Measurements from ENCODE around the gene PARP1.

The PARP1 gene

DNA sequence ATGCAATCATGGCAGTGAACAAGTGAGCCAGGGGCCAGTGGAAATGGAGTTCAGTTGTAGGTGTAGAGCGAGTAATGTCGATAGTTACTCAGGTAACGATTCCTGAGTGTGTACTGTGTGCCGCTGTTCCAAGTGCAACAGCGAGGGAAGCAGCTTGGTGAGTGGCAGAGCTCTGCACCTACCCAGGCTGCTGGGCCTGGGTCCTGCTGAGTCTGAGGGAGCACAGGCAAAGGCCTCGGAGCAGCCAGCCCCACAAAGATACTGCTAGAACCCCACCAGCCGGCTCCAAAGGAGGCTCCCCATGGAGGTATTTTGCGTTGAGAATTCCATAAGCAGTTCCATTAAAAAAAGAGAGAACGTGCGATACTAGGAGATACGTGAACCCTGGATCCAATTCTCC lies 23.2 kb downstream of the PARP1 start:
- Histone ChIP-seq H3K27ac (ENCODE audit: low read length) (no peak overlapping the region), H3K9me3 (ENCODE audit: control insufficient read depth, low read depth, low read length) (no peaks in the 10 kb centered on the region), H3K36me3 (ENCODE audit: control insufficient read depth, low read depth, low read length) (peaks cover 100% of the 10 kb centered on the region), H3K4me3 (ENCODE audit: low read length) (no peak overlapping the region), H3K4me1 (ENCODE audit: control insufficient read depth, low read depth, low read length) (no peaks in the 10 kb centered on the region), H3K27me3 (ENCODE audit: control insufficient read depth, insufficient read depth, low read length) (no peaks in the 10 kb centered on the region), H3K9ac (ENCODE audit: low read length) (no peak overlapping the region)

GRCh38 chr1:226384040-226384439 lies 23.9 kb downstream of the PARP1 start:
- no peaks in the 10 kb centered on the region for H3K9me3 ChIP-seq (ENCODE audit: control insufficient read depth, low read depth, low read length)
- no peak overlapping the region for H3K4me3 ChIP-seq (ENCODE audit: low read length)
- H3K27ac ChIP-seq (ENCODE audit: low read length): no peak overlapping the region
- H3K36me3 ChIP-seq (ENCODE audit: control insufficient read depth, low read depth, low read length): peaks cover 100% of the 10 kb centered on the region
- H3K27me3 ChIP-seq (ENCODE audit: control insufficient read depth, insufficient read depth, low read length): no peaks in the 10 kb centered on the region
- H3K9ac ChIP-seq (ENCODE audit: low read length): no peak overlapping the region
- H3K4me1 ChIP-seq (ENCODE audit: control insufficient read depth, low read depth, low read length): no peaks in the 10 kb centered on the region

GRCh38 chr1:226382030-226382429 lies 25.9 kb downstream of the PARP1 start:
- no peaks in the 10 kb centered on the region for H3K9me3 ChIP-seq (ENCODE audit: control insufficient read depth, low read depth, low read length)
- H3K27ac ChIP-seq (ENCODE audit: low read length): no peak overlapping the region
- no peak overlapping the region for H3K4me3 ChIP-seq (ENCODE audit: low read length)
- H3K27me3 ChIP-seq (ENCODE audit: control insufficient read depth, insufficient read depth, low read length): no peaks in the 10 kb centered on the region
- no peaks in the 10 kb centered on the region for H3K4me1 ChIP-seq (ENCODE audit: control insufficient read depth, low read depth, low read length)
- peaks cover 100% of the 10 kb centered on the region for H3K36me3 ChIP-seq (ENCODE audit: control insufficient read depth, low read depth, low read length)
- H3K9ac ChIP-seq (ENCODE audit: low read length): no peak overlapping the region

DNA sequence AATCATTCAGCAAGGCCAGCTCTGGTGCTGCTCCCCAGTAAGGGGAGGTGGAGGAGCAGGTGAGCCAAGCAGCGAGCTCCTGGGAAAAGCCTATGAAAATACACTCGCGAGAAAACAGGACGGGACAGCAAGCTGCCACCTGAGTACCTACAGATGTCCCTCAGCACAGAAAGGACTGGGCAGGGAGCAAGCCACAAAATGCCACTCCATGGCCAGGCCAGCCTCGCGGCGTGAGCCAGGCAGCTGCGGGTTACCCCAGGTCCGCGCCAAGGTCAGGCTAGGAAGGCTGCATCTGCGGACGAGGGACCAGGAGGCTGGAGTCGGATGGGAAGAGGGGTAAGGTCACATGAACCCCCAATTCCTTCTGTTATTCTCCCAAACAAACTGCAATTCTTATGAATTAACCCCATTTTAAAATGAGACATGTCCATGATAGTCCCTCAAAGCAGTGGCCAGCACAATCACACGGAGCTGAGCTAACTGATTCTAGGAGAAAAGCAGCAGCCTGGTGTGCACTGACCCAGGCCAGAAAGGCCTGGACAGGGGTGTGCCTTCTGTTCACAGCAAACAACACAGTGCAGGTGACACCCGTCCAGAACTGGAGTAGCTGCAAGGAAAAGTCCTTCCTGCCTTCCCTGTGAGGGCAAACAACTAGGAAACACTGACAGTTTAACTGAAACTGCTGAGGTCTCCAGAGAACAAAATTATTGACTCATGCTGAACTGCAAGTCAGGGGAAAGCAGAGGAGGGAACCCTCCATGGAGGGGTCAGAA lies 26.5 kb downstream of the PARP1 start:
- H3K4me3 ChIP-seq (ENCODE audit: low read length): no peak overlapping the region
- H3K36me3 ChIP-seq (ENCODE audit: control insufficient read depth, low read depth, low read length): peaks cover 100% of the 10 kb centered on the region
- no peaks in the 10 kb centered on the region for H3K9me3 ChIP-seq (ENCODE audit: control insufficient read depth, low read depth, low read length)
- H3K27me3 ChIP-seq (ENCODE audit: control insufficient read depth, insufficient read depth, low read length): no peaks in the 10 kb centered on the region
- no peak overlapping the region for H3K9ac ChIP-seq (ENCODE audit: low read length)
- H3K27ac ChIP-seq (ENCODE audit: low read length): no peak overlapping the region
- H3K4me1 ChIP-seq (ENCODE audit: control insufficient read depth, low read depth, low read length): no peaks in the 10 kb centered on the region

DNA sequence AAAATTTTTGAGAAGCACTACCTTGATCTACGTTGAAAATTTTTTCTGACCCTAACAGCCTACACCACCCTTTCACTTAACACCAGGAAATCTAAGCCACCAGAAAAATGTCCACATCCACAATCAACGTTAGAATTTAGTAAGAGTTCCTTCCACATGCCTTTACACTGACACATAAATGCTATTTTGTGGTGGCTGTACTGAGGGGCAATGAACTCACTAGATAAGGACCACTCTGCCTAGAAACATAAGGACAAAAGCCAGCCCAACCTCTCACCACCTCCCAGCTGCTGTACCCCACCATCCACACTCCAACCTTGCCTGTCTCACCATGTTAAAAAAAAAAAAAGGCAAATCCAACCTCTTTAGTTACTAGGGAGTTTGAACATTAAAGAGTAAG lies 29.8 kb downstream of the PARP1 start:
- peaks cover 100% of the 10 kb centered on the region for H3K36me3 ChIP-seq (ENCODE audit: control insufficient read depth, low read depth, low read length)
- H3K27me3 ChIP-seq (ENCODE audit: control insufficient read depth, insufficient read depth, low read length): no peaks in the 10 kb centered on the region
- H3K4me1 ChIP-seq (ENCODE audit: control insufficient read depth, low read depth, low read length): no peaks in the 10 kb centered on the region

GRCh38 chr1:226376300-226376699 lies 31.6 kb downstream of the PARP1 start:
- H3K4me3 ChIP-seq (ENCODE audit: low read length): no peak overlapping the region
- H3K9me3 ChIP-seq (ENCODE audit: control insufficient read depth, low read depth, low read length): no peaks in the 10 kb centered on the region
- no peak overlapping the region for H3K27ac ChIP-seq (ENCODE audit: low read length)
- peaks cover 99% of the 10 kb centered on the region for H3K36me3 ChIP-seq (ENCODE audit: control insufficient read depth, low read depth, low read length)
- no peaks in the 10 kb centered on the region for H3K27me3 ChIP-seq (ENCODE audit: control insufficient read depth, insufficient read depth, low read length)
- no peak overlapping the region for H3K9ac ChIP-seq (ENCODE audit: low read length)
- H3K4me1 ChIP-seq (ENCODE audit: control insufficient read depth, low read depth, low read length): no peaks in the 10 kb centered on the region

More for the DNA sequence above, 29.8 kb downstream of the PARP1 start:
- H3K27ac ChIP-seq (ENCODE audit: low read length): no peak overlapping the region
- no peak overlapping the region for H3K4me3 ChIP-seq (ENCODE audit: low read length)
- H3K9me3 ChIP-seq (ENCODE audit: control insufficient read depth, low read depth, low read length): no peaks in the 10 kb centered on the region
- no peak overlapping the region for H3K9ac ChIP-seq (ENCODE audit: low read length)

DNA sequence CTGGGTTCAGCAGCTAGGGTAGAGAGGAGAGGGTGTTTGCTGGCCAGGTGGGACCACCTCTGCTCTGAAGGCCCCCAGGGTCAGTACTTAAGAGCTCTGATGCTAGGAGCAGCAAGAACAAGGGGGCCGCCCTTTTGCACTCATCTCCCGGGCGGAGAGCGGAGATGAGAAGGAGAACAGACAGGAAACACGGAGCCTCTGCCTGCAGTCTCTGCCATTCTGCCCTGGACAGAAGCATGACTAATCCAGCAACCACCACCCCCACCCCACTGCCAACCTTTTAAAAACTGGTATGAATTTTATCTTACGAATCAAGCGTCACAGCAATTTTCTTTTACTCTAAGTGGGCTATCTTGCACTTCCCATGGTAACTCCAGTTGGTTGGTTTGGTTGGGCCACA lies 34.5 kb downstream of the PARP1 start:
- no peak overlapping the region for H3K4me3 ChIP-seq (ENCODE audit: low read length)
- no peaks in the 10 kb centered on the region for H3K27me3 ChIP-seq (ENCODE audit: control insufficient read depth, insufficient read depth, low read length)
- H3K4me1 ChIP-seq (ENCODE audit: control insufficient read depth, low read depth, low read length): no peaks in the 10 kb centered on the region
- peaks cover 98% of the 10 kb centered on the region for H3K36me3 ChIP-seq (ENCODE audit: control insufficient read depth, low read depth, low read length)
- H3K9me3 ChIP-seq (ENCODE audit: control insufficient read depth, low read depth, low read length): no peaks in the 10 kb centered on the region
- H3K9ac ChIP-seq (ENCODE audit: low read length): no peak overlapping the region
- H3K27ac ChIP-seq (ENCODE audit: low read length): no peak overlapping the region

DNA sequence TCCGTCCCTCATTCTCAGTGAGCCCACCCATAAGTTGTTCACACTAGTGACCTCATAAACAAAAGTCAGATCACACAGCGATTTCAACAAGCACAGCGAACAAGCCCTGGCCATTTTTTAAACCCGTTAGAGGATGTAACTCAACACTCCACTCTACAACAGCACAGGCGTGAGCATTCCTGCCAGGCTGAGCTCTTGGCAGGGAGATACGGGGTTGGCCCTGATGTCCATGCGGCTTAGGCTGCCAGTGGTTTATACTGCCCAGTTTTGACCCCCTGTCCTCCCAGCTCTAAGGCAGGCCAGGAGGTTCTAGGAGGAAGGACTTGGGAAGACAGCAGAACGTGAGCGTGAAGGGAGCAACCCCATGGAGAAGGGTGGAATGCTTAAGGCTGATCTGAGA lies 35.0 kb downstream of the PARP1 start:
- Histone ChIP-seq H3K4me1 (ENCODE audit: control insufficient read depth, low read depth, low read length) (no peaks in the 10 kb centered on the region), H3K27me3 (ENCODE audit: control insufficient read depth, insufficient read depth, low read length) (no peaks in the 10 kb centered on the region), H3K9ac (ENCODE audit: low read length) (no peak overlapping the region), H3K27ac (ENCODE audit: low read length) (no peak overlapping the region), H3K36me3 (ENCODE audit: control insufficient read depth, low read depth, low read length) (peaks cover 98% of the 10 kb centered on the region), H3K9me3 (ENCODE audit: control insufficient read depth, low read depth, low read length) (no peaks in the 10 kb centered on the region), H3K4me3 (ENCODE audit: low read length) (no peak overlapping the region)

GRCh38 chr1:226371866-226372490 lies 35.9 kb downstream of the PARP1 start:
- Histone ChIP-seq H3K4me1 (ENCODE audit: control insufficient read depth, low read depth, low read length) (no peaks in the 10 kb centered on the region), H3K4me3 (ENCODE audit: low read length) (no peak overlapping the region), H3K9ac (ENCODE audit: low read length) (no peak overlapping the region), H3K36me3 (ENCODE audit: control insufficient read depth, low read depth, low read length) (peaks cover 98% of the 10 kb centered on the region), H3K9me3 (ENCODE audit: control insufficient read depth, low read depth, low read length) (no peaks in the 10 kb centered on the region), H3K27me3 (ENCODE audit: control insufficient read depth, insufficient read depth, low read length) (no peaks in the 10 kb centered on the region), H3K27ac (ENCODE audit: low read length) (no peak overlapping the region)

DNA sequence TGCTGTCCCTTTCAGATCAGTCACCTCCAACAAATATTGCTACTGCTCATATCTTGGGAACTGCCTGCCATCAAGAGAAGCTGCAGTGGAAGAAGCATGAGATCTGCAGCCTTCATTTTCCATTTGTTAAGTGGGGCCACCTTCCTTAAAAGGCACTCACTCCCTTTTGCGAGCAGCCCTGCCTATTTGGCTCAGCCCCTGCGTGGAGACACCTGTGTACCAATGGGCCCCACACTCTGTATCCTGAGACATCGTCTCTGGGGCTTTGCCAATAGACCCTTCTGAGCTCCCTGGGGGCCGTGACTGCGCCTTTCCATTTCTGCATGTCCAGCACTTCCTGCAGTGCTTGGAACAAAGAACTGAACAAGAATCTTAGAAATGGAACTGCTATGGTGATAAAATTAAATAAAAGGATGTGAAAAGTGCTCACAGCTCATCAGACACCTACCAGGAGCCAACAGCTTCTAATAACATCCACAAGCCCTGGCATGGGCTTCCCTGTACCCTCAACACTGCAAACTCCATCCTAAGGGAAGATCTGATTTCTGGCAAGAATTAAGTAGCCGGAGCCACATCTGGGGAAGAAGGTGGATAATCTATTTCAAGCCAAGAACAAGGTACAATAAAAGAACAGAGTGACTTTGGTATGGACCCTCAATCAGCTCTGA lies 36.7 kb downstream of the PARP1 start:
- Histone ChIP-seq H3K27me3 (ENCODE audit: control insufficient read depth, insufficient read depth, low read length) (no peaks in the 10 kb centered on the region), H3K36me3 (ENCODE audit: control insufficient read depth, low read depth, low read length) (peaks cover 98% of the 10 kb centered on the region), H3K4me3 (ENCODE audit: low read length) (no peak overlapping the region), H3K9me3 (ENCODE audit: control insufficient read depth, low read depth, low read length) (no peaks in the 10 kb centered on the region), H3K9ac (ENCODE audit: low read length) (no peak overlapping the region), H3K27ac (ENCODE audit: low read length) (no peak overlapping the region), H3K4me1 (ENCODE audit: control insufficient read depth, low read depth, low read length) (no peaks in the 10 kb centered on the region)

DNA sequence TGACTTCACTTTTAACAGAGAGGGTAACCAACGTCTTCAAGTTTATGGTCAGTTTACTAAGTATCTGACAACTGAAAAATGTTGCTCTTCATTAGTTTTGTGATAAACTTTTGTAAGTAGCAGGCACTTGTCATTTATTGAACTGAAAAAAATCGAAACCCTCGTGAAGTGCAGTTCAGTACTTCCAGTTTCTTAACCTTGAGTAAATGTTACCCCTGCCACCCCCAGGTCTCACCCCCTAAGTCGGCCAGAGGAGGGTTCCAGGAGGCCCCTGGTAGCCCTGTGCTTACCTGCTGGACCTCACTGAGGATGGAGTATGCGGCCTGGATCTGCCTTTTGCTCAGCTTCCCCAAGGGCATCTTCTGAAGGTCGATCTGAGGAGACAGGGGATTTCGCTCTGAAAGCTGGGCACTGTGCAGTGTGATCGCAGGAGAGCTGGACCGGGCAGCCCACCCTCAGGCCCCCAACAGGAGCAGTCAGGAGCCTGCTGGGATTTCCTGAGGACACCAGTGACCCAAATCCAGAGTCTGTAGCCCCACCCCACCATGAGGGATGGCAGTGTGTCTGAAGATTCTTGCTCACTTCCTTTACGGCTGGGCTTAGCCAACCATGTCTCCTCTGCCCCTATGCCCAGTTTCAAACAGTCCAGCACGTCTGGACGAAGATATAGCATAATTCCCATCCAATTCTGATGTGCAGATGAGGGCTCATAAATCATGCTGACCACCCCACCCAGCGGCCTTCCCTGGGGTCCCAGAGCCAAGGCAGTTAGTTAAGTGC lies 37.6 kb downstream of the PARP1 start:
- no peak overlapping the region for H3K27ac ChIP-seq (ENCODE audit: low read length)
- H3K9me3 ChIP-seq (ENCODE audit: control insufficient read depth, low read depth, low read length): no peaks in the 10 kb centered on the region
- H3K4me3 ChIP-seq (ENCODE audit: low read length): no peak overlapping the region
- no peaks in the 10 kb centered on the region for H3K27me3 ChIP-seq (ENCODE audit: control insufficient read depth, insufficient read depth, low read length)
- H3K4me1 ChIP-seq (ENCODE audit: control insufficient read depth, low read depth, low read length): no peaks in the 10 kb centered on the region
- H3K36me3 ChIP-seq (ENCODE audit: control insufficient read depth, low read depth, low read length): peaks cover 98% of the 10 kb centered on the region
- no peak overlapping the region for H3K9ac ChIP-seq (ENCODE audit: low read length)

All from iPS-18a (cell line).